ENCODE data around the gene NR2C2.

DNA sequence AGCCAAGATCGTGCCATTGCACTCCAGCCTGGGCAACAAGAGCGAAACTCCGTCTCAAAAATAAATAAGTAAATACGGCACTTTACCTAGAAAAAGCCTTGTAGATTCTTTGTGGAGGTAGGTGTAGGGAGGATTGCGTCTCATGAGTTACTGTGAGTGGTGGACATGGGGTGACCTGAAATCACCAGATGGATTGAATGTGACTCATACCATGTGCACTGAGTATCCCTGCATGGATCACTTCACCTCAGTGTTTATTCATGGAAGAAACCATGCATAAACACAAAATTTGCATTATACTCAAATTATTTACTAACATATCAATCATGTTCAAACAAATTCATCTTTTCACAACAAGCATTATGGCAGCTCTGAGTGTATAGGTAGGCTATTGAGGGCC lies 61.8 kb downstream of the NR2C2 start:
- TF ChIP-seq, protein P1, sequence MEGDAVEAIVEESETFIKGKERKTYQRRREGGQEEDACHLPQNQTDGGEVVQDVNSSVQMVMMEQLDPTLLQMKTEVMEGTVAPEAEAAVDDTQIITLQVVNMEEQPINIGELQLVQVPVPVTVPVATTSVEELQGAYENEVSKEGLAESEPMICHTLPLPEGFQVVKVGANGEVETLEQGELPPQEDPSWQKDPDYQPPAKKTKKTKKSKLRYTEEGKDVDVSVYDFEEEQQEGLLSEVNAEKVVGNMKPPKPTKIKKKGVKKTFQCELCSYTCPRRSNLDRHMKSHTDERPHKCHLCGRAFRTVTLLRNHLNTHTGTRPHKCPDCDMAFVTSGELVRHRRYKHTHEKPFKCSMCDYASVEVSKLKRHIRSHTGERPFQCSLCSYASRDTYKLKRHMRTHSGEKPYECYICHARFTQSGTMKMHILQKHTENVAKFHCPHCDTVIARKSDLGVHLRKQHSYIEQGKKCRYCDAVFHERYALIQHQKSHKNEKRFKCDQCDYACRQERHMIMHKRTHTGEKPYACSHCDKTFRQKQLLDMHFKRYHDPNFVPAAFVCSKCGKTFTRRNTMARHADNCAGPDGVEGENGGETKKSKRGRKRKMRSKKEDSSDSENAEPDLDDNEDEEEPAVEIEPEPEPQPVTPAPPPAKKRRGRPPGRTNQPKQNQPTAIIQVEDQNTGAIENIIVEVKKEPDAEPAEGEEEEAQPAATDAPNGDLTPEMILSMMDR (IDR thresholded peaks at IDR 0.05) = no peak
- no peak for TF ChIP-seq POLR2AphosphoS5 (IDR thresholded peaks at IDR 0.05; ENCODE audit: insufficient read depth in 1 of 2, low read depth in 1 of 2)
